Renal pelvis (tissue), 4 donors: ENCODE data around the gene CYP2F1. TPM values are rescaled to one million over a fixed set of nuclear protein-coding genes. Genes with fewer than 3 reads are reported as not detected.
A peak's percentile ranks its signal among the peaks of the same experiment; 100 is the strongest.
"Not testable (repeated sequence)": the region's sequence is repeated elsewhere in the genome, so short reads cannot be mapped to it uniquely, and the experiment has no call there.

Source experiments
- DNase-seq: peaks from one replicate; pipeline ENCODE4 v3.0.0-alpha.2; 2013
- polyA plus RNA-seq, 3 donors: library from polyadenylated mRNA; unstranded; fragments of 120-200 nt; gene quantifications; one replicate each; pipeline ENCODE4 v1.2.1, GENCODE V29; 2013; ENCODE audit not compliant: insufficient read length in 3 of 3

CYP2F1 gene
- polyA plus RNA-seq, 3 donors: 0.23 TPM; not detected in 2

GRCh38 chr19:41123716-41124294 is 9.6 kb downstream of the CYP2F1 start:
- no peak for DNase-seq

GRCh38 chr19:41126765-41127203 is 12.6 kb downstream of the CYP2F1 start:
- DNase-seq: peak; percentile 3

GRCh38 chr19:41127362-41127761 is 13.1 kb downstream of the CYP2F1 start:
- not testable (repeated sequence) for DNase-seq

- DNase-seq: peak; percentile 40
These were observed 13.6 kb downstream of the CYP2F1 start for GRCh38 chr19:41127801-41128300.

GRCh38 chr19:41128692-41129091 is 14.5 kb downstream of the CYP2F1 start:
- DNase-seq: no peak

GRCh38 chr19:41131186-41131585 is 17.0 kb downstream of the CYP2F1 start:
- no peak for DNase-seq

GRCh38 chr19:41133260-41133659 is 19.0 kb downstream of the CYP2F1 start:
- no peak for DNase-seq

GRCh38 chr19:41134616-41135015 is 20.4 kb downstream of the CYP2F1 start:
- no peak for DNase-seq

- peak; percentile 48 for DNase-seq
These were observed 21.5 kb downstream of the CYP2F1 start for GRCh38 chr19:41135390-41136384.

GRCh38 chr19:41136636-41137455 is 22.6 kb downstream of the CYP2F1 start:
- DNase-seq: no peak

- DNase-seq: peak; percentile 22
These were observed 30.2 kb downstream of the CYP2F1 start for GRCh38 chr19:41144403-41144802.

- DNase-seq: no peak
These were observed 35.6 kb downstream of the CYP2F1 start for GRCh38 chr19:41149831-41150230.

- DNase-seq: not testable (repeated sequence)
These were observed 36.8 kb downstream of the CYP2F1 start for GRCh38 chr19:41150986-41151385.

- DNase-seq: no peak
These were observed 39.8 kb downstream of the CYP2F1 start for GRCh38 chr19:41154060-41154459.

GRCh38 chr19:41156207-41156606 is 42.0 kb downstream of the CYP2F1 start:
- no peak for DNase-seq

GRCh38 chr19:41159881-41160280 is 45.6 kb downstream of the CYP2F1 start:
- DNase-seq: no peak

- DNase-seq: no peak
These were observed 47.7 kb downstream of the CYP2F1 start for GRCh38 chr19:41161903-41162302.

GRCh38 chr19:41166944-41167804 is 52.9 kb downstream of the CYP2F1 start:
- no peak for DNase-seq

GRCh38 chr19:41172297-41173164 is 58.3 kb downstream of the CYP2F1 start:
- DNase-seq: no peak
